COR-L47 (cell line): ENCODE data around the gene C2orf78.
"Not testable (repeated sequence)": the region's sequence is repeated elsewhere in the genome, so short reads cannot be mapped to it uniquely, and the experiment has no call there.

Experiments
- DNase-seq: peaks from one replicate; lab custom pipeline; 2025; lab: John Stamatoyannopoulos, UW

The C2orf78 gene, protein sequence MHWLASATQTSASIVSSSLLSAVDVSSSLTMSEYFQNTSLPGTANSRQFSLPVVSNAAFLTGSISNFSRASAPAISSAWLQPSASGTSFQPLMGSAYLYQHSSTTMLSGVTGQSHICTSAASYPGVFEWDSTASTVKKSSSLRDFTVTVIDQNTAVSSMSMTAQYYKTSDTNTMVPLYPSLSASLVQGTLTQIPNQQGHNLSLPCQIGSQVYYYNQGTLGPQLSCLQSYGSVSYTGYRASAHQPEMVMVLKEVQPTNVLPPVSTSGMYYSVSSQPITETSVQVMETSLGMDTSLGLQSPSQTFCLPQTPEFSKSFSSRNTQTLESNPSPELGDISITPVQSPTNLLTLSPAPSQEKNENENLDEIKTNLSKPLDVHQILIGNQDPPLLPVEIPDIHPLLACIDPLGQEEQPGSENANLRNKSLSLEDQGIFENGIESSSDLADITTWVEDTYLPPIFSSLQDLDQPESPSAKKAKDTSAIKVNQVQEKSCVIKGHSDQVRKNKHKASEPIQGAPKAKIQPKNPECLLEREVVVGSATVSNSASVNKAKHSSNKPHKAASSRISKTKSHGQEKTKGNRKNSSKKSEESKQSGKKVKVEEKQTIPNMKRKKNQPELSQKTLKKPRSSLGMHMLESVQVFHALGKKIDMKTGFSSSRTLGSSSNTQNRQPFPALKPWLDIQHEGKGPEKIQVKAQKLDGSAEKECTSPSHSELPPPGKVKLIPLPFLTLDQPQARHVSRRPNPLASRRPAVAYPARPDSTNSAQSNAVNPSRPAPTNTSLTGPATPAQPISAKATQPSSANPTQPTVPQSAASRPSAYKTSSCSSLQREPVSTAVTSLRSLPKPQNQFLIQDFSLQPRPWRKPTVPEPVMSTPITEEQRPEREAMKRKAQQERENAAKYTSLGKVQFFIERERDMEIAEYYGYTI

GRCh38 chr2:73783883-73784282, at the start of gene C2orf78:
Gene C2orf78 (plus strand): TSS chr2:73784183. CDS start chr2:73784310, 127 bp downstream.
- DNase-seq = not testable (repeated sequence)

DNA sequence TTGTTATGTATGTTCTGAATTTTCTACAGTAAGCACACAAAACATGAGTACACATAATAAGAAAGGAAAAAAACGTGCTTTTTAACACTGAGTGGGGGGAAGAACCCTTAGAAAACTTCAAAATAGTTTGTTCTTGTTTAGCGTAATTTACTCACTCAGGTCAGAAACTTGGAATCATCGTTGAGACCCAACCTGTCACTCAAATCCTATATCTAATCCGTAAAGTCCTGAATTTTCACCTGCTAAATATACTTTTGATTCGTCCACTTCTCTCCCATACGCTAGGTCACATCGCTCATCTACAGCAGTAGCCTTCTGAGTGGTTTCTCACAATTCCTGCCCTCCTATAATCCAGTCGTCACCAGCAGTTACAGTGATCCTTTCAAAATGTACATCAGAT, 47.6 kb upstream of the C2orf78 start:
- DNase-seq = no peak

DNA sequence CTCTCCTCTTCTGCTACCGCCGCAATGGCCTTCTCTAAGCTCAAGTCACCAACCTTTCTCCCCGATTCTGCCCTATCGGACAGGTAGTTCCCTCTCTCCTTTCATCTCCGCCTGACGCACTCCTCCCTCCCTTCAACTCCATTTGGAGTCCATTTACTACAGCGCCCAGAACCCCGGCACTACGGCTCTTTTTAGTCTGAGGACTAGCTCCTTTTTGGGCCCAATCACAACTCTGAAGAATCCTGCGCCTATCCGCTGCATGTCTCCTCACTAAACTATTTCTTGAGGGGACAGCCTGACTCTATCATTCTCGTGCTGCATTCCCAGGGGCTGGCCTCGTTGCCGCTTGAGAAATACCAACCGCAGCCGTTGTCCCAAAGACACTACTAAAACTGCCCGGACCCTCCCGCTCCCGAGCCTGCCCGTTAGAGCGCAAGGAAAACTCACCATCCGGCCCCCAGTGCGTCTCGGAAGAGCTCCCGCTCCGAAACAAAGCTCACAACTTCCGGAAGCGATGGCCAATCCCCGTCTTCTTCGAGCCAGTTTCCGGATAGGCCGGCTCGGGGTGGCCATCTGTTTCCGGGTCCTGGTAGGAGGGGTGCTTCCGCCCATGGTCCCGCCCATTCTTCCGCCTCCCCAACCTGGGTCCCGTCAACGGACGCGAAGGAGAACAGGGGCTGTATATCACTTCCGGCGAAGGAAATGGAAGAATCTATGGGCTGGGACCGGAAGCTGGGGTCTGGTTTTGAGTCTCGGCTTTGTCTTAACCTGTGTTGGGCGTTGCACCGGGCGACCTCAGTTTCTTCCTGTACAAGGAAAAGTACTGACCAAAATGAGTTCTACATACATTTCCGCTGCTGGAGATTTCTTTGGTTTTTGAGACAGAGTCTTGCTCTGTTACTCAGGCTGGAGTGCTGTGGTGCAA, 46.9 kb upstream of the C2orf78 start, which contains the start of gene TPRKB:
Gene TPRKB, minus strand, starts transcription at position 491 of the 925 bp plus-strand sequence. CDS start 2,776 bp downstream, outside the sequence.
- peak; percentile 98 for DNase-seq

GRCh38 chr2:73739101-73739500, 44.9 kb upstream of the C2orf78 start:
- no peak for DNase-seq

DNA sequence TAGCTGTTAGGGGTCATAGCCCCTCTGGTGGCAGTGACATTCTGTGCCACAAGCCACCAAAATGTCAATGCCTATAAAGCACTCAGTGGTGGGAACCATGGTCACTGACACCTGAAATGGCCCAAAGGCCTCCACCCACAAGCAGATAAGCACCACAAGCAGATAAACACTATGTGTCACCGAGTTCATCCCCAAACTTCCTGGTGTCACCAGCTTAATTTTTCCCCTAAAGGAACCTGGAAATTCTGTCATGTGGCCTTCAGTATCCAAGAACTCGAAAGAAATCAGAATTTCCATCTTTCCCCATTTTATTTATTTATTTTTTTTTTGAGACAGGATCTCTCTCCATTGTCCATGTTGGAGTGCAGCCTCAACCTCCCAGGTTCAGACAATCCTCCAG, 43.2 kb upstream of the C2orf78 start:
- DNase-seq = no peak

DNA sequence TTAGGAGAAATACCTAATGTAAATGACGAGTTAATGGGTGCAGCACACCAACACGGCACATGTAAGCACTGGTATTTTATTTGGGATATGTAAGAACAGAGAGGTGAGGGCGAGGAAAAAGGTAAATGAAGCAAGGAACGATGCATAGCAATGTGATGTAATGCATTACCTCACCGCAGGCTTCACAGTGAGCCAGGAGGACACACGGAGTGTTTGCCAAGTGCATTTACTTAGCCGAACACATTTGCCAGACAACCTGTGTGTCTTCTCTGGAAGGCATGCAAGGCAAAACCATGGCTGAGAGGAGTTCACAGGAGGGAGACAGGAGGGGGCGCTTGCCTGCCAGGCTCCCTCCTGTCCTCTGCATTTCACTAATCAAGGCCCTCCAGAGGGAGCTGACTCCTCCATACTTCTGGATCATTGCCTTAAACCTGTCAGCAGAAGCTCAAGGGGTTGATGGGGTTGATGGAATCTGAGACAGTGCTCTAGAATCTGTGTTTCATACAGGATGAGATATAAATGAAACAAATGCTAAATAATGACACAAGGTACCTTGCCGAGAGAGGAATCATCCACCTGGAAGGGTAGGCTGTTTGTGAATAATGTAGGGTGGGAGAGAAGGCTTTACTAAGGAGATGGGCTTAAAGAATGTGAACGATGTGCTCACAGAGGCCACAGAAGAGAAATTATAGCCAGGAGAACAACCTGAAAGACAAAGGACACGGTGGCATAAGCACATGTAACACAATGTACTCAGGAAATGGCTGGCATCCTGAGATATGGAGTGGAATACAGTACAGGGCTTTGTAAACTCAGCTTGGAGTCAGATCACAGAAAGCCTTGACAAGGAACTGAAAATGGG, 37.7 kb upstream of the C2orf78 start:
- DNase-seq = no peak

GRCh38 chr2:73746877-73747208, 37.1 kb upstream of the C2orf78 start:
- no peak for DNase-seq

- DNase-seq = no peak
These were observed 34.7 kb upstream of the C2orf78 start for GRCh38 chr2:73749314-73749713.

DNA sequence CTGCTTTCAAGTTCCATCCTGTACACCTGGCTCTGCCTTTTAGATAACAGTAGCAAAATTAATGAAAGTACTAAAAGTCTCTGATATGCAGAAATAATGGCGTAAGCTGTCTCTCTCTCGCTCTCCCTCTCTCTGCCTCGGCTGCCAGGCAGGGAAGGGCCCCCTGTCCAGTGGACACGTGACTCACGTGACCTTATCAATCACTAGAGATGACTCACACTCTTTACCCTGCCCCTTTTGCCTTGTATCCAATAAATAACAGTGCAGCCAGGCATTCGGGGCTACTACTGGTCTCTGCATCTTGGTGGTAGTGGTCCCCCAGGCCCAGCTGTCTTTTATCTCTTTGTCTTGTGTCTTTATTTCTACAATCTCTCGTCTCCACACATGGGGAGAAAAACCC, 29.7 kb upstream of the C2orf78 start:
- DNase-seq = not testable (repeated sequence)

DNA sequence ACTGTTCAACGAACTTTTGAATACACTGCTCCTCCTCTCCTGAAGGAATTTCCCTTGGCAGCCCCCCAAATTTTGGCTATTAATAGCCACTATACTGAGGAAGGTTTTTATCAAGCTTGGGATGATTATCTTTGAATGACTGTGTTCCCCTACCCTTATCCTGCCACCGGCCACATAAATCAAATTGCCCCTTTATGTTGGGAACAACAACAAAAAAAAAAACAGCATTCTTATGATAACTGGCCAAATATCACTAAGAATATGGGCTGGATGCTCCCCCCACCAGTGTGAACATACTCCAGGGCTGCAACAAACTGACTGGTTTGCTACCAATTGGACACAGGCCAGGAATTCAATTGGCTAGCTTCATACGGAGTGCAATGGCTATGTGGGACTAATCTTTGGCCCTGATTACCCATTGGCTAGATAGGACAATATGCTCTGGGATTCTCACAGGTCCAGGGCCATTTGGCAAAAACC, 24.7 kb upstream of the C2orf78 start:
- no peak for DNase-seq

DNA sequence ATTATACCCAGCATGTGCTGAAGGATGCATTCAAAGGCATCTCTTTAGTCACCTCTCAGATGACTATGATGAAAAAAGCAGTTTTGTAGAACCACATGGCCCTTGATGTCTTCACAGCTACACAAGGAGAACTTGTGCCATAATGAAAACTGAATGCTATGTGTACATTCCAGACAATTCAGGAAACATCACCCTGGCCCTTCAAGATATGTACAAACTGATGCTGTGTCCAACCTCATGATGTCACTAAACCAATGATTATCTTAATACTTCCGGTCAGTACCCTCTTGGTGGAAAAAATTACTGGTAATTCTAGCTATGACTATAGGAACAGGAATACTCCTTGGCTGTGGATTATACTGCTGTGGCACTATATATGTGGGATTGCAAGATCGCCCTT, 24.1 kb upstream of the C2orf78 start:
- DNase-seq = no peak

DNA sequence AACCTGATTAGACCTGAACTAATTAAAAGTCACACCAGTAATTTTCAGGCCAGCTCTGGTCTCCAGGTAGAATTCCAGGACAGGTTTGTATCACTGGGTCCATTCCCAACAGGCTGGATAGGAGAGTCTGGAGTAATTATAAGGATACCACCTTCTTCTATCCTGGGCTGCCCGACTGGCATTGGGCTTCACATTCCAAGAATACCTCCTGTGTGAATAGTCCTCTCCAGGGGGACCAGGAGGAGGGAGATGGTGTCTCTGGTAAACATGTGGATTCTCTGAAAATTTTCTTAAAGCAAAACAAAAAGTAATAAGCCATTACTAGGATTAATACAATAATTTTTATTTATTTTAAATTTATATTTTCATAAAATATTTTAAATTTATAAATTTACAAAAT, 21.4 kb upstream of the C2orf78 start:
- DNase-seq = no peak

- DNase-seq = no peak
These were observed 19.0 kb upstream of the C2orf78 start for GRCh38 chr2:73764945-73765344.

DNA sequence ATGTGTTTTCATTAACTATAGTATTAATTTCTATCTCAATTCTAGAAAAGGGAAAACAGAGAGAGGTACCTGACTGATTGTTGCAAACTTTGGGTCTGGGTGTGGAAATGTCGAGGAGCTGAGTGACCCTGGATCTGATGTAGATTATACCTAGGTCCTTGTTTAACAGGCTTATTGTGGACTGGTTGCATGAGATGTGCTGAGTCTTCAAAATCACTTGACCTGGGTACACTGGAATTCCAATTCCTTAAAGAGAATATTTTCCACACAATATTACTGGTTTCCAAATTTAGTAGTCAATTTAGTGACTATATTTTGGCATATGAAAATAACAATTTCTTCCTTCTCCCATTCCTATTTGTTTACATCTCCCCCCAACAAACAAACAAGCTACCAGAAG, 17.6 kb upstream of the C2orf78 start:
- no peak for DNase-seq

DNA sequence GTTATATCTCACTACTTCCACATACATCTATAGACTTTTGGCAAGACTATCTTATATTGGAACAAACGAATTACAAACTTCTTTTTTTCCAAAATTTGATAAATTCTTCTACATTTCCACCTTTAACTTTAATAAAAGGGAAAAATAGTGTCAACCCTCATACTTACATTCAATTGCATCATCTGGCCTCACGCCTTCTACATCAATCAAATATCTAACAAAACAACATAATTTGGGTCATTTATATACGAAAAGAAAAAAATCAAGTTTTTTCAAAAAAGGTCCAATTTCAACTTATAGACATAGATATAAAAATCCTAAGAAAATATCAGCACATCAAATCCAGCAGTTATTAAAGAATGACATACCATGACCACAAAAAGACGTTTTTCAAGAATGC, 17.0 kb upstream of the C2orf78 start:
- DNase-seq = no peak

DNA sequence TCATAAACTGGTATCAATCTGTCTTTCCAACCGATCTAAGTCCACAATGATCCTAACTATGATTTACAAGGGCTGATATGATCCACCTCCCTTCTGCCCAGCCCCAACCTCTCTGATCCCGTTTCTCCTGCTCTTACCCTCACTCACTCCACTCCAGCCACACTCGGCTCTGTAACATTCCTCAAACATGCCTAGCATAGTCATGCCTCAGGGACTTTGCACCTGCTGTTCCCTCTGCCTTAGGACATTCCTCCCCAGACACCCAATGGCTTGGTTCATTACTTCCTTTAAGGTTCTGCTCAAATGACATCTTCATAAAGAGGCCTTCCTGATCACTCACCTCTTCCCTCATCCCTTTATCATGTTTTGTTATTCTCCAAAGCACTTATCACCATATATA, 13.3 kb upstream of the C2orf78 start:
- no peak for DNase-seq

DNA sequence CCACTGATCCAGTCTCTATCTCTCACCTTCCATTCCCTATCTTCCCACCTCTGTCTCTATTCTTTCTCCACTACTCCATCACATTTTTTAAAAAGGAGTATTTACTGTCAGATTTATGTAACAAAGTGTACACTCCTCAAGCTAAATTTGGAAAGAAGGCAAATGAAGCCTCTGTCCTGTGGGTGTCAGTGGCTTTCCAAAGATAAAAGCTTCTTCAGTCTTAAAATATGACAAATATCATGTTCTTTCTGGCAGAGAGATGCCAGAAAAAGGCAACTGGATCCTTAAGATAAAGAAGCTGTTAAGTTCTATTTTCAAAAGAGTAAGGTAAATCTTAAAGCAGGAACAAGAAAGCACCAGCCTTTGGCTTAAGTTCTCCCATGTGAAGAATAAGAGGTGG, 11.2 kb upstream of the C2orf78 start:
- DNase-seq = no peak

GRCh38 chr2:73776381-73776780, 7.6 kb upstream of the C2orf78 start:
- DNase-seq = no peak

- DNase-seq = no peak
These were observed 7.0 kb upstream of the C2orf78 start for GRCh38 chr2:73776869-73777519.

GRCh38 chr2:73778867-73779466, 5.0 kb upstream of the C2orf78 start:
- DNase-seq = not testable (repeated sequence)
